Measurements from ENCODE around the gene GPR146.

GPR146 gene

GRCh38 chr7:1021366-1021765 is 23.0 kb upstream of the GPR146 start:
- H3K9ac ChIP-seq (ENCODE audit: low read length): no peak overlapping the region
- 0 out of 2 replicates have a peak, but pooled peaks cover 3% of the 10 kb centered on the region for H4K20me1 ChIP-seq (ENCODE audit: low read depth, low read length)
- no peak overlapping the region for H3K4me2 ChIP-seq (ENCODE audit: low read depth, low read length, poor library complexity, severe bottlenecking)
- H2AFZ ChIP-seq (ENCODE audit: low read depth, low read length, severe bottlenecking): no peak overlapping the region
- no peaks in the 10 kb centered on the region for H3K9me2 ChIP-seq (replicated peaks; ENCODE audit: insufficient read depth, low read length)
- H3K79me2 ChIP-seq (ENCODE audit: insufficient read depth, low read length): no peaks in the 10 kb centered on the region
- no peak overlapping the region for H3K27ac ChIP-seq (ENCODE audit: low read depth, low read length)
- no peaks in the 10 kb centered on the region for H3K36me3 ChIP-seq (ENCODE audit: low read length)
- TF ChIP-seq EZH2phosphoT487 (conservative IDR thresholded peaks at IDR 0.05; ENCODE audit: low read length): no peak
- TF ChIP-seq CTCF (IDR thresholded peaks at IDR 0.05; ENCODE audit: insufficient read depth, low read length, poor library complexity, severe bottlenecking): no peak
- peaks cover 31% of the 10 kb centered on the region for H3F3A ChIP-seq (ENCODE audit: insufficient read depth)
- H3K9me3 ChIP-seq (ENCODE audit: insufficient read depth, low read length): no peaks in the 10 kb centered on the region
- no peaks in the 10 kb centered on the region for H3K27me3 ChIP-seq (ENCODE audit: low read length)
- H3K4me3 ChIP-seq (ENCODE audit: insufficient read depth, low read length, poor library complexity, severe bottlenecking): no peak overlapping the region

- Histone ChIP-seq H3K4me3 (ENCODE audit: insufficient read depth, low read length, poor library complexity, severe bottlenecking) (no peak overlapping the region), H3K4me2 (ENCODE audit: low read depth, low read length, poor library complexity, severe bottlenecking) (no peak overlapping the region), H2AFZ (ENCODE audit: low read depth, low read length, severe bottlenecking) (no peak overlapping the region), H3F3A (ENCODE audit: insufficient read depth) (peaks cover 36% of the 10 kb centered on the region), H3K36me3 (ENCODE audit: low read length) (no peaks in the 10 kb centered on the region), H3K27me3 (ENCODE audit: low read length) (no peaks in the 10 kb centered on the region), H3K79me2 (ENCODE audit: insufficient read depth, low read length) (no peaks in the 10 kb centered on the region), H3K27ac (ENCODE audit: low read depth, low read length) (no peak overlapping the region), H4K20me1 (ENCODE audit: low read depth, low read length) (0 out of 2 replicates have a peak, but pooled peaks cover 3% of the 10 kb centered on the region), H3K9ac (ENCODE audit: low read length) (no peak overlapping the region), H3K9me2 (replicated peaks; ENCODE audit: insufficient read depth, low read length) (no peaks in the 10 kb centered on the region), H3K9me3 (ENCODE audit: insufficient read depth, low read length) (no peaks in the 10 kb centered on the region)
- TF ChIP-seq EZH2phosphoT487 (conservative IDR thresholded peaks at IDR 0.05; ENCODE audit: low read length) (no peak), CTCF (IDR thresholded peaks at IDR 0.05; ENCODE audit: insufficient read depth, low read length, poor library complexity, severe bottlenecking) (no peak)
Observed at GRCh38 chr7:1021931-1022330, 22.4 kb upstream of the GPR146 start.

- Histone ChIP-seq H3K9me3 (ENCODE audit: insufficient read depth, low read length) (no peaks in the 10 kb centered on the region), H3K4me3 (ENCODE audit: insufficient read depth, low read length, poor library complexity, severe bottlenecking) (no peak overlapping the region), H2AFZ (ENCODE audit: low read depth, low read length, severe bottlenecking) (no peak overlapping the region), H3K4me2 (ENCODE audit: low read depth, low read length, poor library complexity, severe bottlenecking) (no peak overlapping the region), H3K9me2 (replicated peaks; ENCODE audit: insufficient read depth, low read length) (no peaks in the 10 kb centered on the region), H3K27ac (ENCODE audit: low read depth, low read length) (peak overlapping the region; percentile 92), H3K27me3 (ENCODE audit: low read length) (no peaks in the 10 kb centered on the region), H3K9ac (ENCODE audit: low read length) (no peak overlapping the region), H3K79me2 (ENCODE audit: insufficient read depth, low read length) (no peaks in the 10 kb centered on the region), H3K36me3 (ENCODE audit: low read length) (no peaks in the 10 kb centered on the region), H4K20me1 (ENCODE audit: low read depth, low read length) (0 out of 2 replicates have a peak, but pooled peaks cover 3% of the 10 kb centered on the region), H3F3A (ENCODE audit: insufficient read depth) (peaks cover 41% of the 10 kb centered on the region)
- TF ChIP-seq EZH2phosphoT487 (conservative IDR thresholded peaks at IDR 0.05; ENCODE audit: low read length) (no peak), CTCF (IDR thresholded peaks at IDR 0.05; ENCODE audit: insufficient read depth, low read length, poor library complexity, severe bottlenecking) (no peak)
Observed at GRCh38 chr7:1022356-1022755, 22.0 kb upstream of the GPR146 start.
